NOMO-1 (cell line): Measurements from ENCODE around the gene KRTAP10-8.
"Not testable (repeated sequence)": the region's sequence is repeated elsewhere in the genome, so short reads cannot be mapped to it uniquely, and the experiment has no call there.

Experiments used
- DNase-seq, 2 experiments: peaks; one replicate each; lab custom pipeline; 2025; ENCODE audit not compliant: unreplicated experiment in 2 of 2; lab: John Stamatoyannopoulos, UW

KRTAP10-8 gene

GRCh38 chr21:44579056-44579832 is 32.6 kb upstream of the KRTAP10-8 start:
- DNase-seq = no peak

GRCh38 chr21:44579833-44580144 is 32.1 kb upstream of the KRTAP10-8 start:
- DNase-seq = no peak

- not testable (repeated sequence) for DNase-seq
Measured at GRCh38 chr21:44580231-44580821, 31.6 kb upstream of the KRTAP10-8 start, which contains the start of gene KRTAP10-5. Gene KRTAP10-5 (minus strand): TSS chr21:44580604. CDS start chr21:44580578, 26 bp downstream.

DNA sequence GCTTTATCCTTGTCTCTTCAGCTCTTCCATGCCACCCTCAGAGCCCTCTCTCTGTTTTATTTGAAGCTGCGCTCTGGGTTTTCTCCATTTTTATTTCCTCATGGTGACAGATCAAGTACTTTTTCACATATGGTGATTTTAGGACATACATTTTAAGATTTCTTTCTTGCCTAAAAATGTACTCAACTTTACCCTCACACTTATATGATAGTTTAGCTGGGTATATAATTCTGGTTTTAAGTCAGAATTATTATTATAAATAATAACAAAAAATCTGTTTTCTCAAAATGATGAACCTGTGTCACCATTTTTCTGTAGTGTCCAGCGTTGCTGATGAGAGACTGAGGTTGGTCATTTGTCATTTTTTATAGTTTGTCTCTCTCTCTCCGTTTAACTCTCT is 30.7 kb upstream of the KRTAP10-8 start:
- DNase-seq = no peak

DNA sequence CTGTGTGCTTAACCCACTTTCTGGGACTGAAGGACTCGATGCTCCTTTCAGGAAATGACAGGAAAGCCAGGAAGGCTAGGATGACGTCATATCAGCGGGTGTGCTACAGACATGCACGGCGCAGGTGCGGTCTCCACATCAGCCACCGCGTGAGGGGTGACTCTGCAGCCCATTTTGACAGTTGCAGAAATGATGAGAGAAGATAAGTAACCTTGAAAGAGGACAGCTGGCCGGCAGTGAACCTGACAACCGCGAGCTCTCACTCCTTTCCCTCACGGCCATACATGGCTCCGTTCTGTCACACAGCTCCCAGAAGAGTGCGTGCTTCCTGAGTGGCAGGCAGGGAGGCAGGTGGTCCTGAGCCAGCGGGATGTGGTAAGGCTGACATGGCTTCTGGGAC is 29.8 kb upstream of the KRTAP10-8 start:
- no peak for DNase-seq

GRCh38 chr21:44583089-44583799 is 28.6 kb upstream of the KRTAP10-8 start:
- no peak for DNase-seq

DNA sequence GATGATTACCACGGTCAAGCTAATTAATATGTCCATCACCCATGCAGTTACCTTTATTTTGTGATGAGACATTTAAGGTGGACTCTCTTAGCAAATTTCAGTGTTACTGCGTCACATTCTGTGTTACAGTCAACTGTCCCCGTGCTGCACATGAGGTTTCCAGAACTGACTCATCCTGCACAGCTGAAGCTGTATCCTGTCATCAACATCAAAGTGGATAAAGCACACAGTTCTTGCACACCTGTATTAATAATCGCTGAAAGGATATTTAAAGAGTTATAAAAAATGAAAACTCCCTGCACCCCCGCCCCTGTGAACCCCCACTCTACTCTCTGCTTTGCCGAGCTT is 28.1 kb upstream of the KRTAP10-8 start:
- DNase-seq = no peak

- no peak for DNase-seq
Measured at GRCh38 chr21:44585892-44586291, 26.0 kb upstream of the KRTAP10-8 start.

GRCh38 chr21:44589094-44589493 is 22.8 kb upstream of the KRTAP10-8 start:
- no peak for DNase-seq

- no peak for DNase-seq
Measured at GRCh38 chr21:44589586-44590305, 22.1 kb upstream of the KRTAP10-8 start.

DNA sequence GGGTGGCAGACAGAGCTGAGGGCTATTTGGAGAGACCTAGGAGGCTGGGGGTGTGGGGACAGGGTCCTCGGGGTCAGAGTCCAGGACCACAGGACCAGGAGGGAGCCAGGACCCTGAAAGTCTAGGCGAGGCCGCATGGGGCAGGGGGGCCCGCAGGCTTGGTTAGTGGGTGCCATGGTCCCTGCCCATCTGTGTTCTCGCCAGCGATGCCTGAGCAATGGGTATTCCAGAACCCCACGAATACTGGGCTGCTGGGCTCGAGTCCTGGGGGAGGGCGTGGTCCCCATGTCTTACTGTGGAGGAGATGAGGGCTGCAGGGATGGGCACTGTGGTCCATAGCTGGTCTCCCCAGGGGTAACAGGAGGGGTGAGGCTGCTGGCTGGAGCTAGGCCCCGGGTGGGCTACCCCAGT is 21.6 kb upstream of the KRTAP10-8 start:
- DNase-seq = no peak

- not testable (repeated sequence) for DNase-seq
Measured at GRCh38 chr21:44590897-44591800, 20.7 kb upstream of the KRTAP10-8 start.

DNA sequence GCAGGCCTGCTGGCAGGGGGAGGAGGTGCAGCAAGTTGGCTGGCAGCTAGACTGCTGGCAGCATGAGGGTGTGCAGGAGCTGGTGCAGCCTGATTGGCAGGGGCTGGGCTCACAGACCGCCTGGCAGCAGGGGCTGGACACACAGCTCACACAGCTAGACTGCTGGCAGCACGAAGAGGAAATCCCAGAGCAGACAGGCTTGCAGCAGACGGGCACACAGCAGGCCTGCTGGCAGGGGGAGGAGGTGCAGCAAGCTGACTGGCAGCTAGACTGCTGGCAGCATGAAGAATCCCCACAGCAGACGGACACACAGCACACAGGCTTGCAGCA is 20.1 kb upstream of the KRTAP10-8 start:
- not testable (repeated sequence) for DNase-seq

GRCh38 chr21:44592446-44593311 is 19.2 kb upstream of the KRTAP10-8 start, which contains the start of gene KRTAP10-6:
Gene KRTAP10-6 (minus strand): TSS chr21:44592505. CDS start chr21:44592484, 21 bp downstream.
- DNase-seq = no peak

DNA sequence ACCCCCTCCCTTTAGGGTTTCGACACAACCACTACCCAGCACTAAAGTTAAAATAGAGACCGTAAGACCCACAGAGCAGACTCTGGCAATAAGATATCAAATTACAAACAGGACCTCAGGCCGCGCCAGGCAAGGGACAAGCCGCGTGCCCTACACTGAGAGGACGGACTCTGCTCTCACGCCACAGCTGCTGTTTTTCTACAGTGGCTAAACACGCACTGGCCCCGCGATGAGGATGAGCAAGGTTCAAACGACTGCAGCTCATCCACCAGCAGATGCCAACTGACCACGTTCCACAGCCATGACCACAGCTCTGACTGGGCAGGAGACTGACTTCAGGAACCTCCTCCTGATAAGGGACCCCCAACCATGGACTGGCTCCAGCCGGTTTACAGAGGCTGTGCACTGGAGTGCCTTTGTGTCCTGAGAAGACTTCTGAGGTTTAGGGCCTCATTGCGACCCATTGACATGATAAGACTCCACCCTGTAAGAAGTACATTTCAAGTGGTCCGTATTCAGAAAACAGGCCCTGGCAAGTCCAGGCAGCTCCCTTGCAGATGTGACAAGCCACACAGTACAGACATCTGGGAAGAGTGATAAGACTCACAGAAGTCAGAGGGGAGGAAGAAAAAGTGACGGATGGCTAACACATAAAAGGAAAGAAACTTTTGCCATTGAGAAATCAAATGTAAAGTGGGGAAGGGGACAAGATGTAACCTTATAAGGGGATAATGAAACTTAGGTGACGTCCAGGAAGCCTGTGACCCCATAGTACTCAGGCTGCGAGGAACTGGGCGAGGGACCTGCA is 18.1 kb upstream of the KRTAP10-8 start:
- DNase-seq = no peak

- DNase-seq = no peak
Measured at GRCh38 chr21:44594406-44594916, 17.4 kb upstream of the KRTAP10-8 start.

GRCh38 chr21:44595524-44595923 is 16.4 kb upstream of the KRTAP10-8 start:
- no peak for DNase-seq

DNA sequence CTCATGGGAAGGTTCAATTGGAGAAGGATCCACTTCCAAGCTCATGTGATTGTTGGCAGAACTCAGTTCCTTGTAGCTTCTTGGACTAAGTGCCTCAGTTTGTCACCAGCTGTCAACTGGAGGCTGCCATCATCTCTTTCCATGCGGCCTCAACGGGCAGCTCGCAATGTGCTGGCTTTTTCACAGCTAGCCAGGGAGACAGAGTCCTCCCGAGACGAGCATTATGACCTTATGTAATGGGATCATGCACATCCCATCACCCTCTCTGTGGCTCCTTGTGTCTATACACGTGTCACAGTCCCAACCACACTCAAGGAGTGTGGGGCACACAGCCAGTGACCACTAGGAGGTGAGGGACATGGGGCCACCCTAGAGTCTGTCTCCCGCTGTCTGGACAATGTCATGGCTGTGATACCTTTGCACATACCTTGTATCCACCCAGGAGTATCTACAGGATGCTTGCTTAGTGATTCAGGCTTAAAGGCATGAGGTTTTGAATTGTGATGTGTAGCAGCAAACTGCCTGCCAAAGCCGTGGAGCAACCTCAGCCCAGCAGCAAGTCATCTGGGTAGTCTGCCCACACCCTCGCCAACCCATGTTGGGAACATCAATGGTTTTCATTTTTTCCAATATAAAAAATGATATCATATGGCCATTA is 15.7 kb upstream of the KRTAP10-8 start:
- DNase-seq = no peak
